ENCODE measurements around the gene ELFN2.

Gene ELFN2

GRCh38 chr22:37379722-37380121 lies 47.6 kb downstream of the ELFN2 start:
- DNase-seq, result no peak

GRCh38 chr22:37379085-37379484 lies 48.2 kb downstream of the ELFN2 start:
- DNase-seq, result no peak

DNA sequence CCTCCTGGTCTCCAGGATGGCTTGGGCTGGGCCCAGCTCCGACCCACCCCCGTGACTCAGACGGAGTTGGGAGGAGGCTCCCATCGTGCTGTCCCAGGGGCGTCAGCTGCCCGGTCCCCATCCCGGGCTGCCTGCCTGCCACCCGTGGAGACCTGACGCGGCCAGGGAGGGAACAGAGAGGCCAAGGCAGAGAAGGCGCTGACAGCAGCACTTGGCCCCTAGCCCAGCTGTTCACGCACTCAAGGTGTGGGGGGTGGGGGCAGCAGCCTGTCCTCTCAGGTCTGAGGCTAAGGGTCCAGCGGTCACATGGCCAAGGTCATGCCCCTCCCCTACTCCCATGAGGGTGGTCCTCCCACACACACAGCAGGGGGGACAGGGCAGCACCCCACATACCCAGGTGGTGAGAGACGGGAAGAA lies 48.6 kb downstream of the ELFN2 start:
- DNase-seq, result no peak

DNA sequence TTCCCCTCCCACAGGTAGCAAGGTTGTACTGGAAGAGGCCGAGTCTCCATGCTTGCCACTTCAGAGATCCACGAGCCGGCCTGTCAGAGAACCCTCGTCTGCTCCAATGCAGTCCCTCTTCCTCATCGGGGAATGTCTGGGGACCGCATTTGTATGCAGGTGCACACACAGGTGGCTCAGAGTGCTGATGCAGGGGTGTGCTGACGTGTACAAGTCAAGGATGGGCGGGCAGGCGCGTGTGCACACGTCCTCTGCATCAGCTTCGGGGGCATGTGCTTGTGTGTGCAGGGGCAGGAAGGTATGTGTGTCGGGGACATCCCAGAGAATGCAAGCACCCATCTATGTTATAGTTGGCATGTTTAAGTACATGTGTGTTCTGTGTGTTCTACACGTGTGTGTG lies 49.4 kb downstream of the ELFN2 start:
- no peak for DNase-seq

DNA sequence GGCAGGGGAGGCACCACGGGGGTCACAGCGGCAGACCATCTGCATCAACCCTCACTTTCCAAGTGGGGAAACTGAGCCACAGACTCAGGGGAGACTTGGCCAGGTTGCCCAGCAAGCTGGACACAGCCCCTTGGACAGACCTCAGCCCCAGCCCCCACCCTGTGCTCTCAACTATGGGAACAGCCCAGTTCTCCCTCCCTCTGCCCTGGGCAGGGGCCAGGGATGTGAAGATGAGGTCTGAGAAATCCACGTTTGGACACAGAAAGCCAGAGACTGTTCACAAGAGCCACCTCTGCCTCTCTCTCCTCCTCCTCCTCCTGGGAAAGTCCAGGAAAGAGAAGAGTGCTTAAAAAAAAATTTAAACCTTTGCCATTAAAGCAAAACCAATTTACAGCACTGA lies 50.1 kb downstream of the ELFN2 start:
- DNase-seq, result no peak

- DNase-seq, result no peak
Measured at GRCh38 chr22:37376643-37377042, 50.6 kb downstream of the ELFN2 start.

DNA sequence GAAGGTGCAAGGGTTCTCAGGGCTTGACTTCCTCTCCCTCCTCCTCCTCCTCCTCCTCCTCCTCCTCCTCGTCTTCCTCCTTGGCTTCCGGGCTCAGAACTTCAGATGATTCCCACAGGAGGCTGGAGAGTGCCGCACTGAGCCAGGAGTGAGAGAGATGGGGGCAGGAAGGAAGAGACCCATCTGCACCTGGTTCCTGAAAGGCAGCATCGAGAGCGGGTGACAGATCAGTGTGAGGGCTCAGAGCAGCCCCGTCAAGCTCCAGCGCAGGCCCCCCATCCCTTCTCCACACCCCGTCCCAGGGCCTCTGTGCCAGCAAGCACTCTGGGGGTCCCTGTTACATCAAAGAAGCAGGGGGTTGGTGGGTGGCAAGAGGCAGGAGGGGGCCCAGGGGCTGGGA lies 51.5 kb downstream of the ELFN2 start:
- no peak for DNase-seq

DNA sequence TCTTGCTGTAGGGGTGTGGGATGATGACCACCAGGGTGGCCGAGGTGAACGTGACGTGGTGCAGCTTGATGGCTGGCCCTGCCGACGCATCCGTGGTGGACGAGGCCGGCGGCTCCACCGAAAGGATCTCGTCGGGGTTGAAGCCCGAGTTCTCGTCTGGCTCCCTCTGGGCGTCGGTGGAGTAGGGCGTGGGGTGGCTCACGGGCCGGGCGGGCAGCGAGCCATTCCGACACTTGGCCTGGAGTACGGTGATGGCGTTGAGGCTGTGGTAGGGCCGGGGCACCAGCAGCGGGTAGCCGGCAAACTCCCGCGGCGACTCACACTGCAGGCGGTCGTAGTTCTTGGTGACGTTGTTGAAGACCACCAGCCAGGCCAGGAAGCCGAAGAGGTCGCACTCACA lies 52.7 kb downstream of the ELFN2 start:
- DNase-seq, result no peak

GRCh38 chr22:37373451-37373850 lies 53.8 kb downstream of the ELFN2 start:
- no peak for DNase-seq

DNA sequence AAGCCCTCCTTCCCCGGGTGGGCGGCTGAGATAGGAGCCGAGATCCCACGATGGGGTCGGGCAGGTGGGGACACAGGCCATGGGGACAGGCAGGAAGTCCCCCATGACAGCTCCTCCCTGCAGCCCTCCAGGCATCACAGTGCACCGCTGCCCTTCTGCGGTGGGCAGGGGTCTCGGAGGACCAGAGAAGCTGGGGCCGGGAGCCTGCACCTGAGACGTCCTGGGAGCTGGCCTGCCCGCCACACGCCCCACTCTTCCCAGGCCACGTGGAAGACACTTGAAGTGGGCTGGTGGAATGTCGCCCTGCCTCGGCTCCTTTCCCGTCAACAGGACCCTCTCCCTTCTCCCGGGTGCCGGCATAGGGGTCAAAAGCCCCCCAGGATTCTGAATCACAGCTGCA lies 55.4 kb downstream of the ELFN2 start:
- DNase-seq, result no peak

- DNase-seq, result peak; percentile 48
Measured at GRCh38 chr22:37371491-37371890, 55.8 kb downstream of the ELFN2 start.

DNA sequence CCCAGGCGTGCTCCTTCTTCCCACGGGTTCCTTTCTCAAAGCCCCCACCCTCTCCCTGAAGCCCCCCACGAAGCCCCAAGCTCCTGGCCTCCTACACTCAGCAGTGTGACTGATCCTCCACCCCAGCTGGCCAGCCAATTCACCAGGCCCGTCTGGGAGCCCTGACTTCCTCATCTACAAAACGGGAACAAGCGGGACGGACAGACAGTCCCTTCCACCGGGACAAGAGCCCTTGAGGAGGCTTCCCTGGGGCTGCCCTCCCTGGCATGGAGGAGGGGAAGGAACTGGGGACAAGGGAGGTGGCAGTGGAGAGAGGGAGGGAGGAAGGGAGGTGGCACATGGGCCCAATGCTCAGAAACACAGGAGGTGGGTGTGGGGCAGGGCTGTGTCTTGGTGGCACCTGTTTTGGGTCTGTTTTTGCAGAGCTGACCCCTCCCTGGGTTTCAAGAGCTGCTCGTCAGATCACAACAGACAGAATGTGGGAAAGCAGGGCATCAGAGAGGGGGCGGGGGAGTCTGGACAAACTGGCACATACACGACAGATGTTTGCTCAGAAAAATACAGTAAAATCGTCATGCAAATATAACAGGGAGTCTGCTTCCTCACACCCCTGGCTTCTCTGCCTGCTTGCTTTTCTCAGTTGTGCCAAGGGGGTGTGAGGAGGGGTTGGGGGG lies 56.8 kb downstream of the ELFN2 start:
- DNase-seq, result peak; percentile 32

- DNase-seq, result peak; percentile 23
Measured at GRCh38 chr22:37369483-37369882, 57.8 kb downstream of the ELFN2 start.

GRCh38 chr22:37368058-37368457 lies 59.2 kb downstream of the ELFN2 start:
- no peak for DNase-seq

- DNase-seq, result no peak
Measured at GRCh38 chr22:37366601-37367000, 60.7 kb downstream of the ELFN2 start.

- no peak for DNase-seq
Measured at GRCh38 chr22:37365950-37366349, 61.3 kb downstream of the ELFN2 start.

DNA sequence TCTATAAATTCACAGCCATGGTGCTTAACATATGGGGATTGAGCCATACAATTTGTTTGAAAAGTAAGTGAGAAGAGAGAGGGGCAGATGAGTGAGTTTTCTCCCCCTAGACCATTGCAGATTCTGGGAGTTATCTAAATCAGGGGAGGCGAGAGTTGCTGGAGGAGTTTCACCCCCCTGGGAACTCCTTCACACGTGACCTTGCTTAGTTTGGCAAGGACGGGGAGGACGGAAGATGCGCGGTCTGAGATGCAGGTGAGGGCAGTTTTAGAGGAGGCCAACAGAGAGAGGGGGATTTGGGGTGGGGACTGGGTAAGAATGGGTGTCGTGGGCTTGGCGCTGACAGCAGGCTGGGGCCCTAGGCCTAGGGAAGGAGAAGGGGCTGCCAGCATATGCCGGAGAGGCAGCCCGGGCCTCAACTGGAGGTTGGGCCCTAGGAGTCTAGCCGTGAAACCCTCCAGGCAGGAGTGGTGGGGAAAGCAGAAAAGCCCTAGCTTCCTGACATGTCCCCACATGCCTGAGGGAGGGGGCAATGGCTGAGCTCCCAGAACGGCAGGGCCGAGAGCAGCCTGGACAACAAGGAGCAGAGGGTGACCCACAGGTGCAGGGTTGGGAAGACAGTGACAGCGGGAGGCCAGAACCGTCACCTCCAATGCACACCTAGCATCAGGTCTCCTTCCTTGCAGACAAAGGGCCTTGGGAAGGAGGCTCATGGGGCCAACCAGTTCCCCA lies 63.9 kb downstream of the ELFN2 start:
- DNase-seq, result no peak

- DNase-seq, result no peak
Measured at GRCh38 chr22:37362621-37363020, 64.7 kb downstream of the ELFN2 start.

GRCh38 chr22:37358917-37359316 lies 68.4 kb downstream of the ELFN2 start:
- no peak for DNase-seq

GRCh38 chr22:37358386-37358785 lies 68.9 kb downstream of the ELFN2 start:
- no peak for DNase-seq

GRCh38 chr22:37357446-37358075 lies 69.7 kb downstream of the ELFN2 start:
- DNase-seq, result no peak

DNA sequence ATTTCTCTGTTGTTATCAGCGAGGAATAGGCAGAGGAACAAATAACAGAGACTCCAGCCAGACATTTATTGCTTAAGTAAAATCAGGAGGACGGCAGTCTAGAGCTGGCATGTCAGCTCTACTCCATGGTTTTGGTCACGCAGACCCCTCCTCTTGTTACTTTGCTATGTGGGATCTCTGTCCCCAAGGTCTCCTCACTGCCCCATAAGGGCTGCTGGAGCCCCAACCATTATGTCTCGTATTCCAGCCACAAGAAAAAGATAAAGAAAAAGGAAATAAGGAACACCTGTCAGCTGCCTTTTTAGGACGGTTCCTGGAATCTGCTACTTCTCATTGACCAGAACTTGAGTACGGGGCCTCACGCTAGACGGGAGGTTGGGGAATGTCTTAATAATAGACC lies 70.4 kb downstream of the ELFN2 start:
- no peak for DNase-seq

GRCh38 chr22:37355174-37355573 lies 72.1 kb downstream of the ELFN2 start:
- no peak for DNase-seq

DNA sequence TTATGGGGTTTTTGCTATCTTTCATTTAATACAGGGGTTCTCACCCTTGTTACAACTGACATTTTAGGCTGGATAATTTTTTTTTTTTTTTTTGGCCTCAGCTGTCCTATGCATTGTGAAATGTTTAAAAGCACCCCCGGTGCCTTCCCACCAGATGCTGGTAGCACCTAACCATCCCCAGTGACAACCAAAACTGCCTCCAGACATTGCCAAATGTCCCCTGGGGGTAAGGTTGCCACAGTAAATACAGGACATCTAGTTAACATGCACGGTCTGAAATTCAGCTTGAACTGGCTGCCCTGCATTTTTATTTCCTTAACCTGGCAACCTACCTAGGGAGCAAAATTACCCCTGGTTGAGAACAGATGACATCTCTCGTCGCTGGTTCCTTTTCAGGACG lies 72.6 kb downstream of the ELFN2 start:
- DNase-seq, result no peak
